ENCODE data around the gene SLC22A3. TPM values are rescaled to one million over a fixed set of nuclear protein-coding genes. Genes with fewer than 3 reads are reported as not detected.

Gene SLC22A3
- total and polyA plus RNA-seq, 2 of the 4 experiments (the other 2 are of a cell fraction), result not detected

DNA sequence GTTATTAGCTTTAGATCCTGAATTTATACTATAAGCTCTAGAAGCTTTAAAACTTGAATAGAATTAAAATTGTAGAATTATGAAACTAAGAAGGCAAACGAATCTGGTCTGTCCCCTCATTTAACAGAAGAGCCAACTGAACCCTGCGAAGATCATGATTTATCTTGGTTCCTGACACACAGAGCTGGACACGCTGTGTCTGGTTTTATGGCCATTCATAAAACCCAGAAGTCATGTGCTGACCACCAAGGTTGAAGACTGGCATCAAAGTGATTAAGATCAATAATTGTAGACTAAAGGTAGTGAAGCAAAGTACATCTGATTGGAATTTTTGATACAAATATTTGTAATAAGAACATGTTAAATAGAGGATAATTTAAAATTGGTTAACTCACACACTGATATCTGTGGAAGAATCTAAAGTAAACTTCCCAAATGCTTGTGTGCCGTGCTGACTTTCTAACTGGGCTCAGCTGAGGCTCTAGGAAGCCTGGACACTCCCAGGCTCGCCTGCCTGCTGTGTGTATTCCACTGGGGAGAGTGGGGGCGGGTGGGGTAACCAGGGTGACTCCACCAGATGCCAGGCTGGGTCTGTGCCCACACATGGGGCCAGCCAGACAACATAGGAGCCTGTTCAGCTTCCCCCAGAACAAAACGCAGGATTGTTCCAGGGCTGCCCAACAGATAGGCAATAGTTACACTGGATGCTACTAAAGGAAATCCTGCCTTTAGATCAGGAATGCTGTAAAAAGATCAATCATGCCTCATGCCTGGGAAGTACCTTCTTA, 42.1 kb upstream of the SLC22A3 start:
- H3K4ac ChIP-seq (ENCODE audit: low read depth, low read length), result no peak overlapping the region
- H3K9me1 ChIP-seq (ENCODE audit: insufficient read depth, low read length), result no peaks in the 10 kb centered on the region
- no peak overlapping the region for H2BK5ac ChIP-seq (ENCODE audit: low read depth, low read length, poor library complexity, severe bottlenecking)
- no peak overlapping the region for H3K23ac ChIP-seq (ENCODE audit: low read depth, low read length)
- intact Hi-C loops (cut with micrococcal nuclease) (no loop called here), dilution Hi-C loops (cut with HindIII; ENCODE audit: low sequenced_read_pairs, unreplicated experiment) (no loop called here), in situ Hi-C loops (cut with MboI; ENCODE audit: low sequenced_read_pairs) (no loop called here)
- H2BK120ac ChIP-seq (ENCODE audit: low read depth, low read length), result no peak overlapping the region
- no peak overlapping the region for H3K9ac ChIP-seq (ENCODE audit: low read depth, low read length)
- no peak for TF ChIP-seq MAFK (IDR thresholded peaks at IDR 0.05; ENCODE audit: low read depth, low read length)
- no peak for TF ChIP-seq RCOR1 (IDR thresholded peaks at IDR 0.05; ENCODE audit: insufficient replicate concordance, low read length)
- TF ChIP-seq POLR2A (IDR thresholded peaks at IDR 0.05; ENCODE audit: low read depth, low read length), result no peak
- TF ChIP-seq RAD21 (IDR thresholded peaks at IDR 0.05; ENCODE audit: low read length), result no peak
- no peak for TF ChIP-seq MAZ (IDR thresholded peaks at IDR 0.05; ENCODE audit: borderline replicate concordance, low read depth, low read length)
- TF ChIP-seq CHD1 (IDR thresholded peaks at IDR 0.05; ENCODE audit: low read depth, low read length), result no peak
- no peak for TF ChIP-seq RFX5 (IDR thresholded peaks at IDR 0.05; ENCODE audit: low read depth, low read length)
- TF ChIP-seq SMC3 (IDR thresholded peaks at IDR 0.05; ENCODE audit: low read depth, low read length), result no peak
- TF ChIP-seq MXI1 (IDR thresholded peaks at IDR 0.05; ENCODE audit: borderline replicate concordance, low read depth, low read length), result no peak
- TF ChIP-seq, protein P1, sequence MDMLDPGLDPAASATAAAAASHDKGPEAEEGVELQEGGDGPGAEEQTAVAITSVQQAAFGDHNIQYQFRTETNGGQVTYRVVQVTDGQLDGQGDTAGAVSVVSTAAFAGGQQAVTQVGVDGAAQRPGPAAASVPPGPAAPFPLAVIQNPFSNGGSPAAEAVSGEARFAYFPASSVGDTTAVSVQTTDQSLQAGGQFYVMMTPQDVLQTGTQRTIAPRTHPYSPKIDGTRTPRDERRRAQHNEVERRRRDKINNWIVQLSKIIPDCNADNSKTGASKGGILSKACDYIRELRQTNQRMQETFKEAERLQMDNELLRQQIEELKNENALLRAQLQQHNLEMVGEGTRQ (IDR thresholded peaks at IDR 0.05; ENCODE audit: low read depth, low read length), result no peak
- TF ChIP-seq BHLHE40 (IDR thresholded peaks at IDR 0.05; ENCODE audit: low read depth, low read length), result no peak
- no peak for TF ChIP-seq CEBPB (IDR thresholded peaks at IDR 0.05; ENCODE audit: low read depth, low read length)
- TF ChIP-seq, protein P2, sequence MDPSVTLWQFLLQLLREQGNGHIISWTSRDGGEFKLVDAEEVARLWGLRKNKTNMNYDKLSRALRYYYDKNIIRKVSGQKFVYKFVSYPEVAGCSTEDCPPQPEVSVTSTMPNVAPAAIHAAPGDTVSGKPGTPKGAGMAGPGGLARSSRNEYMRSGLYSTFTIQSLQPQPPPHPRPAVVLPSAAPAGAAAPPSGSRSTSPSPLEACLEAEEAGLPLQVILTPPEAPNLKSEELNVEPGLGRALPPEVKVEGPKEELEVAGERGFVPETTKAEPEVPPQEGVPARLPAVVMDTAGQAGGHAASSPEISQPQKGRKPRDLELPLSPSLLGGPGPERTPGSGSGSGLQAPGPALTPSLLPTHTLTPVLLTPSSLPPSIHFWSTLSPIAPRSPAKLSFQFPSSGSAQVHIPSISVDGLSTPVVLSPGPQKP (IDR thresholded peaks at IDR 0.05; ENCODE audit: borderline replicate concordance, low read depth, low read length), result no peak
- POLR2A ChIA-PET (ENCODE audit: unreplicated experiment), result no interaction called here
- H4K20me1 ChIP-seq (ENCODE audit: insufficient read depth, low read length), result no peaks in the 10 kb centered on the region
- H2BK20ac ChIP-seq (ENCODE audit: low read depth, low read length), result no peak overlapping the region
- H3K4me3 ChIP-seq (ENCODE audit: insufficient read depth, low read depth, low read length), result no peak overlapping the region
- no peak overlapping the region for H3K14ac ChIP-seq (replicated peaks; ENCODE audit: low read depth, low read length)
- no peak overlapping the region for H3K4me2 ChIP-seq (ENCODE audit: low read depth, low read length)
- ATAC-seq (ENCODE audit: low read depth), result no peak
- H3K27ac ChIP-seq (ENCODE audit: insufficient read depth, low read length), result no peak overlapping the region
- no peak for DNase-seq
- H4K8ac ChIP-seq (ENCODE audit: low read depth in 2 of 2, low read length in 2 of 2), result no peak overlapping the region
- no peak overlapping the region for H2BK15ac ChIP-seq (ENCODE audit: low read depth, low read length)
- H3K9me3 ChIP-seq (ENCODE audit: control insufficient read depth, insufficient read depth, low read length), result peaks cover 5% of the 10 kb centered on the region; the same call in 1 of the 2 replicates
- H3K18ac ChIP-seq (ENCODE audit: low read depth, low read length), result no peak overlapping the region
- no peaks in the 10 kb centered on the region for H3K4me1 ChIP-seq (ENCODE audit: control insufficient read depth, insufficient read depth, low read length)
- BruUV-seq (replicated peaks), result no TSS peak
- no peaks in the 10 kb centered on the region for H3K36me3 ChIP-seq (ENCODE audit: control insufficient read depth, insufficient read depth, low read length)
- no peaks in the 10 kb centered on the region for H3K27me3 ChIP-seq (ENCODE audit: control insufficient read depth, insufficient read depth, low read length)
- H3K56ac ChIP-seq (ENCODE audit: extremely low read depth, insufficient read depth, low read length), result no peak overlapping the region
- no peak overlapping the region for H4K5ac ChIP-seq (ENCODE audit: low read depth, low read length)
- H2AK5ac ChIP-seq (ENCODE audit: low read depth, low read length), result no peak overlapping the region
- WGBS, 2 experiments (ENCODE audit: extremely low coverage in 2 of 2, insufficient read length in 1 of 2), result 33% methylated on average over 3 of the region's 7 CpGs; no CpG with 5 or more reads in 1 of the 2 experiments
- H3K79me1 ChIP-seq (ENCODE audit: low read depth in 1 of 2, low read length in 2 of 2), result no peaks in the 10 kb centered on the region
- no peak overlapping the region for H4K91ac ChIP-seq (ENCODE audit: insufficient read depth, low read depth, low read length)
- CTCF ChIA-PET, result no interaction called here
- no peak overlapping the region for H2AFZ ChIP-seq (replicated peaks; ENCODE audit: low read length, poor library complexity)
- H2AK9ac ChIP-seq (replicated peaks; ENCODE audit: low read depth, low read length, poor library complexity), result no peak overlapping the region
